NCI-H1048 (cell line): ENCODE results near the gene TNNT1.
"Not testable (repeated sequence)": the region's sequence is repeated elsewhere in the genome, so short reads cannot be mapped to it uniquely, and the experiment has no call there.

Source experiments
- DNase-seq: peaks from one replicate; lab custom pipeline; 2025; lab: John Stamatoyannopoulos, UW

TNNT1 gene

DNA sequence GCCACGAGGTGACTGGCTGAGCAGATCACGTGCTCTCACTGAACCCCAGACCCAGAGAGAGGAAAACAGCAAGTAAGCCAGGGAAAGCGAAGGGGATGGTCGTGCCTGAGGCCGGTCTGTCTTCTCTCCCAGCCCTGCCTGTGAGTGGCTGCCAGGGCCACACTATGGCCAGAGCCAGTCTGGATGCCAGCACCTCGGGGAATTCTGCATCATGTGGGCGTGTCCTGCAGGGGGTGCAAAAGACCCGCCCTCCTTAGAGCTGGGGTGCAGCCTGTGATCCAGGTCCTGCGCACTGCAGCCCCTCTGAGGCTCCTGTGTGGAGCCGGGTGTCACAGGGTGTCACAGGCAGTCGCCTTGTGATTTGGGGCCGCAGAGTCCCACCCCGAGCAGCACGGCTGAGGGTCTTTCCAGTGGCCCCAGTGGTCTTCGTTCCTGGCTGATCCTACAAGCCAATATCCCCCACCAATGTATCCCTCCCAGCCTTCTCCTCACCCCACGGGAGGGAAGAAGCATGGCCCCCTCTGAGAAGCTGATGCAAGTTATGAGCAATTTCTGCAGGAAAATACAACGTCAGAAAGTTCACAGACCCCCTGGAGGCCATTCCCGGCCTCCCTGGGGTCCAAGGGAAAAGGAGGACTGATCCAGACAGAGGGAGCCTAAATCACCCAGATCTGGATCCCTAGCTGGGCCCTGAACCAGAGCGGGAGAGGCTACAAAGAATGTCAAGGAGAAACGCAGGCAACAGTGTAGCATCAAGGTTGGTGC is 39.3 kb downstream of the TNNT1 start:
- DNase-seq, result no peak

DNA sequence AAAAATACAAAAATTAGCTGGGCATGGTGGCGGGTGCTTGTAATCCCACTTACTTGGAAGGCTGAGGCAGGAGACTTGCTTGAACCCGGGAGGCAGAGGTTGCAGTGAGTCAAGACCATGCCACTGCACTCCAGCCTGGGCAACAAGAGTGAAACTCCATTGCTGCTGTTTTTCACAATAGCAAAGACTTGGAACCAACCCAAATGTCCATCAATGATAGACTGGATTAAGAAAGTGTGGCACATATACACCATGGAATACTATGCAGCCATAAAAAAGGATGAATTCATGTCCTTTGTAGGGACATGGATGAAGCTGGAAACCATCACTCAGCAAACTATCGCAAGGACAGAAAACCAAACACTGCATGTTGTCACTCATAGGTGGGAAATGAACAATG is 41.8 kb downstream of the TNNT1 start:
- not testable (repeated sequence) for DNase-seq

DNA sequence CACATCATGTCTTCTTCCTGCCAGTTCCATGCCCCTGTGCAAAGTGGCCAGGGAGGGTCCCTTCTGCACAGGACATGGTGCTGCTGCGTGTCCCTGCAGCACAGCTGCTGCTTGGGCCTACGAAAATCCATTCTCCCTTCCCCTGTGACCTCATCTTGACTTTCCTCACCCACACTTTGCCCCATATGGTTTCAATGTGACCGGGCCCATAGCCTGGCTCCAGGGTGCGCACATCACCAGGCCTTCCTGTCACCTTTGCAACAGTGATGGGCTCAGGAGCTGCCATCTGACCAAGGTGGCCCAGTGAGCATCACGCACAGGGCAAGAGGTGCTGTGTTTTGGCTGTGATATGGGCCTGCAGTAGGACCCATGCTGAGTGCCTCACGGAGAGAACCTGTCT is 42.4 kb downstream of the TNNT1 start:
- no peak for DNase-seq

DNA sequence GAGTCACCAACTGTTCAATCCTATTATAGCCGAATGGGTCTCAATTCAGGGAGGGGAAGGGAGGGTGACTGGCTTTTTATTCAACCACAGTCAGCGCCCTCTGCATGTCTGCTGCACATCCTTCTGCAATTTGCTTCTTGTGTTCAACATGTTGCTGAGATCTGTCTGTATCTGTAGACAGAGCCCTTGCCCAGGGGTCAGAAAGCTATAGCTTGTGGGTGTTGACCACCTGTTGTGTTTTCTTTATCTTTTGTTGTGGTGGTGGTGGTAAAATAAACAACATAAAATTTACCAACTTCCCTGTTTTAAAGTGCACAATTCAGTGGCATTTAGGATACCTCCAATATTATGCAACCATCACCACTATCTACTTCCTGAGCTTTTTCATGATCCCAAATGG is 43.8 kb downstream of the TNNT1 start:
- DNase-seq, result no peak

DNA sequence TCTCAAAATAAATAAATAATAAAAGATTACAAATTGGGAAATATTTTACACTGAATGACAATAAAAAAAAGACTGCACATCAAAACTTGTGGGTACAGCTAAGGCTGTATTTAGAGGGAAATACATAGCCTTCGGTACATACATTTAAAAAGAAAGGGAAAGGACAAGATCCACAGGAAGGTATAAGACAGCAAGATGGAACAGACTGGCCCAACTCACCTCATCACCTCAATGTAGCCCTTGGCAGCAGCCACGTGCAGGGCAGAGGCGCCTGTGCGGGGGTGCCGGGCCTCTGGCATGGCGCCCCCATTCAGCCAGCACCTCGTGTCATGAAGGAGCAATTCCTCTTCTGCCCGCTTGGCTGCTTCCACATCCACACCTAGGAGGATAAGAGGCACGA is 45.8 kb downstream of the TNNT1 start:
- no peak for DNase-seq

DNA sequence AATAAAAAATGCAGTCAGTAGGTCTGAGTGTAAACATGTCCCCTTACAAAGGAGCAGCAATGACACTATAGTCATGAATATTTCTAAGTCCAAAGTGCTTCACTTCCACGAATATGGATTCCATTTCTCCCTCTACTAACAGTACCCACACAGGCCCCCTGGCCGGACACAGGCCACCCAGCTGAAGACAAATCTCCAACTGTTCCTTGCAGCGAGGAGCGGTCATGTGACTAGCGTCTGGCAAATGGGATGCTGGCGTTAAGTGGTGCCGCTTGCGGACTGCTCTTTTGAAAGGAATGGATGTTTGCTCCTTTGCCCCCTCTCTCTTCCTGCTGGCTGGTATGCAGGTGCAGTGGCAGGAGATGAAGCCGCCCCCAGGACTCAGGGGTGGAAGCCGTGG is 47.7 kb downstream of the TNNT1 start:
- DNase-seq, result no peak

DNA sequence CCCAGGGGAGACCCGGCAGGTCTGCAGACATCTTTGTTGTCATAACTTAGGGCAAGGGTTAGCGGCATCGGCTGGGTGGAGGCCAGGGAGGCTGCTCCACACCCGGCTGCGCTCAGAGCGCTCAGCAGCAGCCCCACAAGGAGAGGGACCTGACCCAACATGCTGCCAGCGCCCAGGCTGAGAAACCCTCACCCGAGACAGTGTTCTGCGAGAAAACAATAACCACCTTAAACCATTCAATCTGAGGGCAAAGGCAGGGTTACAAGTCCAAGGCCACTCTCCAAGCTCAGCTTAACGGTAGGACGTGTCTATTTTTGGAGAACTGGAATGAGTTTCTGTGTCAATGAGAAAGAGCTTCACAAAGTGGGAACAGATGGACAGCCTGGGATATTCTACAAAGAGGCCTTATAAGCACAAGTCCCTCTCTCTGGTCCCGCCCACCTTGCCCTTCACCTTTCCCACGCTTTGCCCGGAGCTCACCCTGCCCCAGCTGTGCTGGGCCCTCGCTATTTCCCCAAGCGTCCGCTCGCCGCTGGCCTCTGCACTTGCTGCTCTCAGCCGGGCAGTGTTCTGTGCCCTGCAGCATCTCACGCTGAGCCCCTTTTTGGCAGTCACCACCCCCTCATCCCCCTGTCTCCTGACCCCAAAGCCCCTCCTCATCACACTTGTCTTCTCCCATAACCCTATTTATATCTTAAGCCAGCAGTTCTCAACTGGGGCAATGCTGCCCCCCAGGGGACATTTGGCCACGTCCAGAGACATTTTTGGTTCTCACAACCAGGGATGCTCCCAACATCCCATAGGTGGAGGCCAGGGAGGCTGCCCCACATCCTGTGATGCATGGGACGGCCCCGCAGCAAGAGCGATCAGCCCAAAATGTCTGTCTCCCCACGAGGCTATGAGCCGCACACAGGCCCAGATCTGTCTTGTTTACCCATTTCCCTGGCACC is 49.2 kb downstream of the TNNT1 start:
- no peak for DNase-seq

DNA sequence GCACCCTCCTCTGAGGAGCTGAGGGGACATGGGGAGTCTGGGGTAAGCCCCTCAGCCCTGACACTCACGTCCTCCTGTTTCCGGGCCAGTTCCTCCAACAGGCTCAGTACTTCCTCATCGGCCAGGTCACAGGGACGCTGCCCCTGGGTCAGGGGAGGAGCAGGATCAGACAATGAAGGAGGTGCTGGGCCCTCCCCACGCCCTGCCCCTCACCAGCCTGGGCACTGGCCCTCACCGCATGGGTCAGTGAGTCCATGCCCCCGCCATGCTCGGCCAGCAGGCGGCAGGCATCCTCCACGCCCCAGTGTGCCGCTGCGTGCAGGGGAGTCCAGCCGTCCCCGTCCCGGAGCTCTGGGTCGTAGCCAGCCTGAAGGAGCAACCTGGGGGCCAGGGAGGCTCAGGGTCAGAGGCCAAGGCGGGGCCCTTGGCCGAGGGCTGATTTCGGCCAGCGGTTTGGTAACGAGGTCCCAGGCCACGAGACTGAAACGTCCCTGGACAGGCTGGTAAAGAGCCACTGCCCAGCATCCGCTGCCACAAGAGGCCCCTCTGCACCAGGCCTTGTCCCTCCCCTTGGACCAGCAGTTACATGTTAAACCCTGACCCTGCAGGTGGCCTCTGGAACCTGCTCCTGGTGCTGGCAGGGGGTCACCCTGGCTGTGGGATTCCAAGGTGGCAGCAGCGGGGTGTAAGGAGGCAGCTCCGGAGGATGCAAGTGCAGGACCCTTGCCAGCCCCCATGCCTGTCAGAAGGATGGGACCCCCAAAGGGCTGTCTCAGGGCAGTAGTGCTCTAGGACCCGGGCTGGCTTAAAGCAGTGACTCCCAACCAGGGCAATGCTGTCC is 50.1 kb downstream of the TNNT1 start:
- no peak for DNase-seq

DNA sequence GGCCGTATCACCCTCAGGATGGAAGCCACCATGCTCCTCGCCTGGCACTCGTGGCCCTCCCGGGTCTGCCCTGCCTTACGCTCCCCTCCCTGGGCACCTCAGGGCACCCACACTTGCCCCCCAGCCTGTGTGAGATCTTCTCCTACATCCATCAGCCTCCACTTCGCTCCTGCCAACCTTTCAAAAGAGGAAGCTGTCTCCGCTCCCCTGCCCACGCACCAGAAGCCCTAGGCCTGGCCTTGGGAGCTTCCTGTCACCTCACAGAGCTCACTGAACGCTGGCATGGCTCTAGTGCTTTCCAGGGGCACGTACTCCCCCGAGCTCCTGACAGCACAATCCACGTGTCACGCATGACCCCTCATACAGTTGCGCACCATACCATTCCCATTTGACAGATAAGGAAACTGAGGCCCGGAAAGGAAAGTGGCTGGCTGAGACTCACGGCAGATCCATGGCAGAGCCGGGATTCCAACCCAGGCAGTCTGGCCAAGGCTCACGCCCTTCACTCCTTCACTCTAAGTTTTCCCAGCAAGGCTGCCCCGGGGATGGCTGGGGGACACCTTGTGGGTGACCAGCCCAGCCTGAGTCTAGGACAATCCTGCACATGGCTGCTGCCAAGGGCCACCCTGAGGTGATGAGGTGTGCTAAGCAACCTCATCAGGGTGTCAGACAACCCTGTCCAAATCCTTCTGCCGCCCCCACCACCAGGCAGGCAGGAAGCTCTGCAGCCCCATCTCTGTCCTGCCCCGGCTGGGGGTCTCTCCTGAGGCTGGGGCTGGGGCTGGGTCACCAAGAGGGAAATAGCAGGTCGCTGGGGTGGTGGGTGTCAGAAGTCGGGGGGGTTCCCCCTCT is 50.9 kb downstream of the TNNT1 start:
- DNase-seq, result no peak

DNA sequence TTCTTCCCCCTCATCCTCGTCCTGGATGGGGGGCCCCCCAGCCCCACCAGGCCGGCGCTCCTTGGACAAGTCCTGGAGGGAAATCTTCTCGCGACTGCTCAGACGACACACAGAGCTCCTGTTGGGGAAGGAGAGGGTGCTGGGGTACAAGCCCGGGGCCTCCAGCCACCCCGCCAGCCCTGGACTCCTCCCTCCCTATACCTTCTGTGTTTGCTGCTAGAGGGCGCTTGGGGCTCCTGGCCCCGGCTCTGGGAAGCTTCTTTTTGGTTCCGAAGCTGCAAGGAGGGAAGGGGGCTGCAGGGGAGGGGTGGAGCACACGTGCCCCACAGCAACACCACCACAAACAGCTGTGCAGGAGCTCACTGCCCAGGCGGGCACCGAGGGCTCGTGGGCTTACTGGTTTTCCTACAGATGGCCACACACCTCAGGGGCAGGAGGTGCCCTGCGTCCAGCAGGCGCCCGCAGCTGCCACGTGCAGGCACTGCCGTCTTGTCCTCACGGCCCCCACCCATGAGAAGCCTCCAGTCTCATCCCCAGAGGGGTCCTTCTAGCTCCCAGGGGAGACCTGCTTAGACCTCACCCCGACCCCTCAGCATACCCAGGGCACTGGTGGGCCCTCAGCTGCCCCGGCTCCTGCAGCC is 52.8 kb downstream of the TNNT1 start:
- no peak for DNase-seq

DNA sequence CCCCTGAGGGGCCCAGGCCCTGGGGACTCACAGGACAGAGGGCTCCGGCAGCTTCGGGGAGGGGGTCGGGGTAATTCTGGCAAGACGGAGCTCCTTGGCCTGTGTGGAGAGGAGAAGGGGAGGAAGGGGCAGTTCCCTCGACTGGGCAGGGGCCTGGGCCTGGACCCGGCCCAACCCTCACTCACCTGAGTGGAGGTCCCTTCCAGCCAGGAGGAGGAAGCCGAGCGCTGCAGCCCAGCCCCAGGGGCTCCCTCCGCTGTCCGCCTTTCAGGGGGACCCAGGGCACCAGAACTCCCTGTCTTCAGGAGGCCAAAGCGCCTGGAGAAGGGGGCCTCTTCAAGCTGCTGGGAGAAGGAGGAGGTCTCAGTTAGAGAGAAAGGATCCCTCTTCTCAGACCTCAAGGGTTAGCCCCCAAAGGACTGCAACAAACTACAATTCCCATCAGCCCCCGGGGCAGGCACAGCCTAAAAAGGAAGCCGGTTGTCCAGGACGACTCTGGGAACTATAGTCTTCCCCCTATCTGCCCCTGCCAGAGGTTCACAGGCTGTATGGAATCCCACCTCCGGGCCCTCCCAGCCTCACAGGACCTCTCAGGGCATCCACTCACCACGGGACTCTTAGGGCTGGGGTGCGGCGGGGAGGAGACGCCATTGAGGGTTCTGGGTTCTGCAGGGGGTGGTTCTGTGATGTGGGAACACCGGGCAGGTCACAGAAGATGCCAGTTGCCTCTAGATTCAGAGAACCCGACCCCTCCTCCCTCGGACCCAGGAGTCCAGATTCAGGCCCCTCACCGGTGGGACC is 53.5 kb downstream of the TNNT1 start:
- no peak for DNase-seq

DNA sequence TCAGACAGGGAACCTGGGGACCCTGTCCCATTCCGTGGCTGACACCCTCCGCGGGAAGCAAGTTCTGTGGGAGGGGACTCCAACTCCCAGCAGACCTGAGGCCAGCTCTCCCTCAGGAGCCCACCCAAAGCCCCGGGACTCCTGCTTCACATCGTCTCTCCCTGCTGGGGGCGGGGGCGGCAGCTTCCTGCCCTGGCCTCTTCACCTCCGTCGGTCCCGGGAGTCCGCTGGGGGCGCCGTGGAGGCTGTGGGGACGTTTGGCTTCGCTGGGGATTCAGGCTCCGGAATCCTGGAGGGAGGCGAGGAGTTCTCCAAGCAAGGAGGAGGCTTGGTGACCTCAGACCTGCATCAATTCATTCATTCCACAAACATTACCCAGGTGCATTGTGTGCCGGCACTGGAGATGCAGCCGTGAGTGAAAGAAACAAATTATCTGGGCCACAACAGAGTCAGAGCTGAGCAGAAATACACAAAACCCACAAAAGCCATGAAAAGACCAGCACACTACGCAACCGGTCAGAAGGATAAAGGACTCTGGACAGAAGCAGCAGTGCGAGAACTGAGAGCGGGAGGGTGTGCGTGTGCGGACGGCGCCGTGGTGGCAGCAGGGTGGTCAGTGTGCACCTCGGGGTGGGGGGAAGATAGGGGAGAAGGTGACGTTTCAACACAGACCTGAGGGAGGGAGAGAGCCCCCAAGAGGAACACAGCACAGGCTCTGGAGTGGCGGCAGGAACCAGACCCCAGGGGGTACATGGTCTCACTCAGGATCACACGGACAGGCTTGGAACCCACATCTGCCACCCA is 54.3 kb downstream of the TNNT1 start:
- DNase-seq, result no peak

DNA sequence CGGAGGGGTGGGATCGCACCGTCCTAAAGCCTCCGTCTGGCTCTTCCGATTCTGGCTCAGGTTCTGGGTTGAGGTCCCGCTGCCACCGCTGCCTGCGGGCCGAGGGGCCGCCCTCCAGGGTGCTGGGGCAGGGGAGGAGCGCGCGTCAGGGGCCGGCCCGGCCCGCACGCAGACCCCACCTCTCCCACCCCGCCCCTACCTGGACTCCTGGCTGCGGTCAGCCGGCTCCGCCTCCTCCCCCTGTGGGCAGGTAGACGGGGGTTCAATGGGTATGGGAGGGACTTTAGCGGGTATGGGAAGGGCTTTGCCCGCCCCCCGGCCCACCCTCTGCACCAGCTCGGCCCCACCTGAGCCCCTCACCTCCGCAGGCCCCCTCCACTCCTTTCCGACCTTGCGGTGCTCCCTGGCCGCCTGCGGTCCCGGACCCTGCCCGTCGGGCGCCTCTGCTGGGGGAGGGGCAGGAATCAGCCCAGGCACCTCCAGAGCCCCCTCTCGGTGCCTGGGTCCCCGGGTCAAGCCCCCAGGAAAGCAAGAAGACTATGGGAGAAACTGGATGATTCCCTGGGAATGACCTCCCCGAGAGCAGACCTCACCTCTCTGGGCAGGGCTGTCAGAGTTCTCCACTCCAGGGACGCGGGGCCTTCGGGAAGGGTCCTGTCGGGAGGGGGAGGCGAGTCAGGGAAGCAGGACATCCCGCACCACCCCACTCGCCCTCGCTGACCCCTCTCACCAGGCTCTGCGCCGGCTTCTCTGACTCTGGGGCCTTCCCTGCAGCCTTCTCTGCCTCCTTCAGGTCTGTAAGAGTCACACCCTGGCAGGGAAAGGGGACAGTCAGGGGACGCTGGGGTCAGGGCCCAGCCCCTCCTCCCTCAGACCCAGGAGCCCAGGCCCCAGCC is 56.3 kb downstream of the TNNT1 start:
- DNase-seq, result no peak

DNA sequence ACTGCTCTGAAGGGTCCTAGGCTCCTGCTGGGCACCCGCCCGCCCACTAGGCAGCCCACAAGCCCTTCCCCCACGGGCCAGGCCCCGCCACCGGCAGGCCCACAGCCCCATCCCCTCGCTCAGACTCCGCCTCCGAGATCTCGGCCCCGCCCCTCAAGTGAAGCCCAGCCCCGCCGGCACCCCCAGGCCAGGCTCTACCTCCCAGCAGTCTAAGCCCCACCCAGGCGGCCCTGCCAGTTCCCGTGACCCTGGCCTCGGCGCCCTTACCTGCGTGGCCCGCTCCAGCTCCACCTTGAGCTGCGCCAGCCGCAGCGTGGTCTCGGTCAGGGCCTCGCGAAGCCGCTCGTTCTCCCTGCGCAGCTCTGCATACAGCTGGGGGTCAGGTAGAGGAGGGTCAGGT is 57.1 kb downstream of the TNNT1 start:
- DNase-seq, result no peak

DNA sequence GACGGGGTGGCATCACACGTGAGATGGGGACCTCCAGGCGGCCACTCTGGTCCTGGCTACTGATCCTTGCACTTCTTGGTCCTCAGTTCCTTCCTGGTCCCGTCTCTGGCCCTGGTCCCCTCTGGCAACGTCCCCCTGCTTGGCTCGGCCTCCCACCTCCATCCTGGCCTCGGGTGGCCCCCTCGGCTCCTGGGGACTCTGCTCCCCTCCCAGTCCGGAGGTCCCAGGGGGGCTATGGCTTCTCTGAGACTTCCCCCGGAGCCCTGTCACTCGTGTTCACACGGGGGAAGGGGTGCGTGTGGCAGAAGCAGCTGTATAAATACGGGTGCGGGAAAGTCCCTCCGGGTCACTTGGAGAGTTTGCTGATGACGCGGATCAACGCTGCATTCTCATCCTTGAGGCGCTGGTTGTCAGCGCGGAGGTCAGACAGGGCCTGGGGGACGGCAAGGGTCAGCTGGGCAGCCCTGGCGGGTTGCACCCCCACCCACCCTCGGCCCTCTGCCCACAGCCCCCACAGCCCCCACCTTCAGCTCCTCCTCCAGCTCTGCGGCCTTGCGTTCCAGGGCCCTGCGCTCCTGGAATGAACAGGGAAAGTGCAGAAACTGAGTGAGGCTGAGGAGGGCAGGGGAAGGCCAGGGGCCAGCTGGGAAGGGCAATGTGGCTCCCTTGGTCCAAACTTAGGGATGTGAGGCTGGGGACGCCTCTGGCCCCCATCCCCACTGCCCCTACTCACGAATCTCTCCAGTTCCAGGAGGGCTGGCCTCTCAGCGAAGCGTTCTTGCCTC is 57.7 kb downstream of the TNNT1 start:
- no peak for DNase-seq

DNA sequence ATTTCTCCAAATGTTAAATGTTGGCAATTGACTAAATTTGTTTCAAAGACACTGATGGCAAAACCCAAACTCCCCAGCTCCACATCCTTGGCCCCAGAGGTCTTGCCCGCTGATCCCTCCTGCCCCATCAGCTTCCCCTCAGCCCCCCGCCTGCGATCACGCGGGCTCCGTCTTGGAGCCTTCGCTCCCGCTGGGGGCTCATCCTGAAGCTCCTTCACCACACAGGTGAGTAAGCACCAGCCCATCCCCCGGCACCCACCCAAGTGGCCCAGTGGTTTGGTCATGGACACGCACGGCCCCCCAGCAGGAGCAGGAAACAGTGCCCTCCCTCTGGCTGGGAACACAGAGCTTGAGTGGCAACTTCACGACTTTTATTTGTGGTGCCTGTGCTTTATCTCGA is 58.4 kb downstream of the TNNT1 start:
- no peak for DNase-seq

DNA sequence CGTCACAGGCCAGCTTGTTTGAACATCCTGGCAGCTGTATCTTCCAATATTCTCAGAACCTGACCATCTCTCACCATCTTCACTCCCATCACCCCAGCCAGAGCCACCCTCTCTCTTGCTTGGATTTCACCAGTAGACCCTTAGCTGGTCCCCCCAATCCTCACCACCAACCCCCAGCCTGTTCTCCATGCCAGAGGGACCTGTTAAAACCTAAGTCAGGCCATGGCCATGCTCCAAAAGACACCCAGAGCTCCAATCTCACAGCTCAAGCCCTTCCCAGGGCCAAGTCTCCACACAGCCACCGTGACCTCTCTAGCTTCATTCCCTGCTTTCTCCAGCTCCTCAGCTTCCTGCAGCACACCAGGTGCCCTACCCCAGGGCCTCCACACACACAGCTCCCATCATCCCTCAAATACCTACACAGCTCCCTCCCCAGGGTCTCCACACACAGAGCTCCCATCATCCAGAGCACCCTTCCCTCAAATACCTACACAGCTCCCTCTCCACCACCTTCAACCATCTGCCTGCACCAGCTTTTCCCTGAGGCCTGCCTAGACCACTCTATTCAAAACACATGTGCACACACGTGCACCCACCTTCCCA is 59.6 kb downstream of the TNNT1 start:
- DNase-seq, result no peak
